GM18508 (cell line): ENCODE measurements around the gene CTSH.
A peak's percentile ranks its signal among the peaks of the same experiment; 100 is the strongest.
"Not testable (repeated sequence)": the region's sequence is repeated elsewhere in the genome, so short reads cannot be mapped to it uniquely, and the experiment has no call there.

Experiments
- ATAC-seq: cut with Tn5 transposase; IDR thresholded peaks from one replicate; pipeline ENCODE4 v1.9.1; 2021; ENCODE audit warnings: moderate number of reproducible peaks; ENCODE audit not compliant: insufficient read depth, unreplicated experiment

The CTSH gene

GRCh38 chr15:78944202-78944625 lies 632 bp downstream of the CTSH start:
- no peak for ATAC-seq

GRCh38 chr15:78943692-78944091 lies 1.2 kb downstream of the CTSH start:
- no peak for ATAC-seq

- ATAC-seq: no peak
These were observed 2.1 kb downstream of the CTSH start for GRCh38 chr15:78942741-78943140.

GRCh38 chr15:78938658-78939488 lies 6.0 kb downstream of the CTSH start:
- ATAC-seq: peak; percentile 42

- ATAC-seq: no peak
These were observed 7.6 kb downstream of the CTSH start for GRCh38 chr15:78937132-78937739.

- no peak for ATAC-seq
These were observed 10.2 kb downstream of the CTSH start for GRCh38 chr15:78934655-78935023.

GRCh38 chr15:78933823-78934654 lies 10.8 kb downstream of the CTSH start:
- ATAC-seq: no peak

GRCh38 chr15:78933187-78933822 lies 11.5 kb downstream of the CTSH start:
- ATAC-seq: no peak

- ATAC-seq: no peak
These were observed 12.5 kb downstream of the CTSH start for GRCh38 chr15:78932258-78932808.

GRCh38 chr15:78931439-78932257 lies 13.2 kb downstream of the CTSH start:
- no peak for ATAC-seq

GRCh38 chr15:78930577-78931388 lies 14.1 kb downstream of the CTSH start:
- ATAC-seq: no peak

GRCh38 chr15:78929536-78930264 lies 15.1 kb downstream of the CTSH start:
- no peak for ATAC-seq

GRCh38 chr15:78928616-78929093 lies 16.2 kb downstream of the CTSH start:
- ATAC-seq: no peak

- ATAC-seq: not testable (repeated sequence)
These were observed 16.7 kb downstream of the CTSH start for GRCh38 chr15:78928176-78928575.

- ATAC-seq: no peak
These were observed 17.6 kb downstream of the CTSH start for GRCh38 chr15:78927077-78927790.

- no peak for ATAC-seq
These were observed 18.7 kb downstream of the CTSH start for GRCh38 chr15:78925956-78926743.
